RWPE1 (cell line): ENCODE data around the gene AIG1.

Experiments
- CTCF ChIA-PET: fragments of 350-600 bp; sonication (Branson Sonifier 250); formaldehyde crosslinking; extraction: SDS; loops from one replicate; lab custom pipeline; 2021; lab: Yijun Ruan, JAX
- POLR2A ChIA-PET: fragments of 400-600 bp; formaldehyde crosslinking; extraction: SDS; loops from one replicate; lab custom pipeline; 2020; ENCODE audit warnings: antibody characterized with exemption; ENCODE audit not compliant: low non-redundant PET; lab: Yijun Ruan, JAX
- DNase-seq: peaks from one replicate; pipeline ENCODE4 v3.0.0; 2012; ENCODE audit warnings: low spot score
- H3K27ac ChIP-seq: fragments of 450-650 bp; 2 replicates; pipeline ENCODE4 v1.5.1; 2017
- CTCF ChIP-seq: fragments of 450-650 bp; conservative IDR thresholded peaks from 2 replicates; pipeline ENCODE4 v1.5.1; 2017; ENCODE audit warnings: low read depth, mild to moderate bottlenecking

Gene AIG1

GRCh38 chr6:143267760-143268159 is 207.1 kb downstream of the AIG1 start:
- ChIA-PET POLR2A (no interaction called here), CTCF (no interaction called here)
- no peak for TF ChIP-seq CTCF
- no peak for DNase-seq
- no peak overlapping the region for H3K27ac ChIP-seq

- TF ChIP-seq CTCF: no peak
- DNase-seq: no peak
- CTCF ChIA-PET: no interaction called here
- POLR2A ChIA-PET: no interaction called here
- H3K27ac ChIP-seq: no peak overlapping the region
These were observed 207.8 kb downstream of the AIG1 start for GRCh38 chr6:143268439-143268838.

- DNase-seq: no peak
- CTCF ChIA-PET: interaction anchor here (0.5 kb wide), 1 partner anchor 128 kb away, joined by 4 read pairs; no protein-coding TSS in a partner anchor
- H3K27ac ChIP-seq: no peak overlapping the region
- no peak for TF ChIP-seq CTCF
- POLR2A ChIA-PET: no interaction called here
These were observed 209.3 kb downstream of the AIG1 start for GRCh38 chr6:143270026-143270425.

GRCh38 chr6:143271024-143271423 is 210.3 kb downstream of the AIG1 start:
- TF ChIP-seq CTCF: no peak
- CTCF ChIA-PET: no interaction called here
- DNase-seq: peak; percentile 68
- no peak overlapping the region; the same call in 1 of the 2 replicates for H3K27ac ChIP-seq
- POLR2A ChIA-PET: no interaction called here

- ChIA-PET POLR2A (no interaction called here), CTCF (interaction anchor here (0.6 to 1.0 kb wide), 4 partner anchors 10 to 423 kb away, joined by 3 read pairs; no protein-coding TSS in a partner anchor)
- no peak for DNase-seq
- no peak overlapping the region for H3K27ac ChIP-seq
- TF ChIP-seq CTCF: no peak
These were observed 215.7 kb downstream of the AIG1 start for GRCh38 chr6:143276436-143276835.

- no peak for DNase-seq
- CTCF ChIA-PET: interaction anchor here (0.6 to 1.4 kb wide), 2 partner anchors 111 to 148 kb away, joined by 3 to 5 read pairs; no protein-coding TSS in a partner anchor
- TF ChIP-seq CTCF: no peak
- no peak overlapping the region for H3K27ac ChIP-seq
- POLR2A ChIA-PET: no interaction called here
These were observed 218.7 kb downstream of the AIG1 start for GRCh38 chr6:143279385-143279784.
